Stimulated activated CD8-positive, alpha-beta memory T cell treated with anti-CD3 and anti-CD28 coated beads, Interleukin-15, amount 100 ng/mL, for 48 hours (primary cell): ENCODE measurements around the gene PTP4A2.
A peak's percentile ranks its signal among the peaks of the same experiment; 100 is the strongest.

ENCODE experiments used
- DNase-seq, 2 donors: peaks; one replicate each; pipeline ENCODE4 v3.0.0-alpha.2; 2020; ENCODE audit warnings: low read depth in 2 of 2

PTP4A2 gene

DNA sequence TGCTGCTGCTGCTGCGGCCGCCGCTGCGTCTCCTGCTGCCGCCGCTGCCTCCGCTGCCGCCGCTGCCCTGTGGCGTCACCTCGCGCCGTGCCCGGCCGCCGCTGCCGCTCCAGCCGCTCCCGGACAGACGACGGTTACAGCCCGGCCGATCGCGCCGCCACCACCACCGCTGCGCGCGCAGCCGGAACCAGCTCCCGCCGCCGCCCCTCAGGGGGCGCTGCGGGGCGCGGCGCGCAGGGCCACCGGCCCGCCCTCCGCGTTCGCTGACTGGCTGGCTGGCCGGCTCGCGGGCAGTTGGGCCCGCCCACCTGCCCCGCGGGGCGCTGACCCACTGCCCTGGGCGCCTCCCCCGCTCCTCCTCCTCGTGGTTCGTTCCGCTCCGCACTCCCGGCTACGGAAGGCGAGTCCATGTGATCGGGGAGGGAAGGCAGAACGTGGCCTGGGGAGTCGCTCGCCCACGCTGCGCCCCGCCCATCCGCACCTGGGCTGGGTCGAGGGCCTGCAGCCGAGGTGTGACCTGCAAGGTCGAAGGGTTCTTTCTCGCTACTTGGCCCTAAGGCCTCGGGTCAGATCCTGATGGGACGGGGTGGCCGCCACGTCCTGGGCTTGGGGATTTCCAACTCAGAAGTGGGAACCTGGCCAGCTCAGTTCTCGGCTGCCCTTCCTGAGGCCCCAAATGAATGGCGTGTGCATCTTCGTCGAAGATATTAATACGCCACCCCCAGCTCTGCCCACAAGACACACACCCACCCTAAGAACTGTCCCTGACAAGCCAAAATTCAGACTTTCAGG is at the start of gene PTP4A2:
Gene PTP4A2 (minus strand): TSS at position 185 of the 792 bp plus-strand sequence. CDS start 19,303 bp downstream, outside the sequence.
- peak; percentile 88 to 91 for DNase-seq

DNA sequence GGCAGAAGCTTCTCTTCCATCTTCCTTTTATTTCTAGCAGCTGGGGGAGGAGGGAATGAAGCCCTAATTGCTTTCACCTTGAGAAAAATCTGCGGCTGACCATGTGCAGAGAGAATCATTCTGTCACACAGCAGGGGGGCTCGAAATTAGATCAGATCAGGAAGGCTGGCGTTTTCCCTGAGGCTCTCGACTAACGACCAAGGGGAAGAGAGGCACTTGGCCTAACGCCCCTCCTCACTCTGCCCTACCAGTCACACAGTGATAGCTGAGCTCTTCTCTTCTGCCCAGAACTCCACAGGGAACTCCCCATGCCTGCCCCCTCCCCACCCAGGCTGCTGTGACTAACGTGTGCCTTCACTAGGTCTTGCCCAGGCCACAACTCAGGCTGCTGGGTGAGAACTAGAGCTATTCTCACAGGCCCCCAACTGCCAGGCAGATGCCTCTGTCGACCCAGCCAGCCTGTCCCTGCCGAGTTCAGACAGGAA is 49.0 kb upstream of the PTP4A2 start:
- DNase-seq: no peak

DNA sequence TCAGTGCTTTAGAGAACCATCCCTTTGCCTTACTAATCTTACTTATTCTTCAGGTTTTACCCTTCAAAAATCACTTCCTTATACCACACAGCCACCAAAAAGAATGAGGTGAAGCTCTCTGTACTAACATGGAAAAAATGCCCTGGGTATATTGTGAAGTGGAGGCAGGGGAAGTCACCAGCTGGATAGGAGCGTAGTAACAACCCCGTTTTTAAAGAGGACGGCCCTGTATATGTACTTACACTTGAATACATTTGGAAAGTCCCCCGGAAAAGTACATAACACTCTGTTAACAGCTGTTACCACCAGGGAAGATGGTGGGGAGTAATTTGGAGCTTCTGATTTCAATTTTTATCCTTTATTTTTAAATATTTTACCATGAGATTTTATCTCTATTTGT is 47.3 kb upstream of the PTP4A2 start:
- no peak for DNase-seq

DNA sequence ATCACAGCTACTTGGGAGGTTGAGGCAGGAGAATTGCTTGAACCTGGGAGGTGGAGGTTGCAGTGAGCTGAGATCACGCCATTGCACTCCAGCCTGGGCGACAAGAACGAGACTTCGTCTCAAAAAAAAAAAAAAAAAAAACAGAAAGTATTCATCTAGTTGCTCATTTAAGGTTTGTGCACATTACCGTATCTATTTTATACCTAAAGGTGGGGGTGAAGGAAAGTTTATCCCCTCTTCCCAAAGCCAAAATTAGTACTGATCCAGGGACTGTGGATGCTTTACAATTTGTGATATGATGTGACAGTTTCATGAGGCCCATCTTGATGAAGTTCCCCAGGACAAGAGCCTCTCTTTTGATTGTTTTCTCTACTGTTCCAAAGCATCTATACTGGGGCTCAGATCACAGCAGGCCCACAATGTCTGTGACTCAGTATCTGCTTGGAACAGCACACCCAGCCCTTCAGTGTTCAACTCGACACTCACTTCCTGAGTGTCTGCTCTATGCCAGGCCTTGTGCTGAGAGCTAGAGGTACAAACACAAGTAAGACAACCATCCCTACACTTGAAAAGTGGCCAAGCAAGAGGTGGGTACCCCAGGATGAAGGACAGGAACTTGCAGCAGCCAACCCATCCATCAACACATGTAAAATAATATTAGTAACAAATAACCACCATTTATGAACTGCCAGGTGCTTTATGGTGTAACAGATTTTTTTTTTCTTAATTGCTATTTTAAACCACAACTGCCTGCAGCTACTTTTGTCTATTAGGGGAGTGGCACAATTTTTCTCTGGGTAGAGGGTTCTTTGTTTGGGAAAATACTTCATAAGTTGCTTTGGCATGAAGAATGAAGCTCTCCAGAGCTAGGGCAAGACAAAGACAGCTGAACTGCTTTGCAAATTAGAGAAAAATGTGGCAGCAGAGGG is 46.5 kb upstream of the PTP4A2 start:
- DNase-seq: peak in 1 of 2 donors; percentile 12

DNA sequence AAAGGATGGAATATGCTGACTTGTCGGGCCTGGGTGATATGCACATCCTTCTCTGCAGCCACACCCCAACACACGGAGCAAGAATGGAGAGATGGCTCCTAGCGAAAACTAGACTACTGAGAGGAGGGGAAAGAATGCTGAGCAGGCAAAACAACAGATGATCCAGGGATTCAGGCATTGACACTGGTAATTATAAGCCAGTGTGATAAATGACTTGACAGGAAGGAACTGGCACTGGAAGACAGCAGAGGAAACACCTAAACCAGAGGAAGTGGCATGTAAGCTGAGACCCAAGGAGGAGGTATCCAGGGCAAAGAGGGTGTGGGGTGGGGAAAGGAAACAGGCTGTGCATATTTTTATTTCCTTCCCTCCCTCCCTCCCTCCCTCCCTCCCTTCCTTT is 43.8 kb upstream of the PTP4A2 start:
- DNase-seq: no peak

DNA sequence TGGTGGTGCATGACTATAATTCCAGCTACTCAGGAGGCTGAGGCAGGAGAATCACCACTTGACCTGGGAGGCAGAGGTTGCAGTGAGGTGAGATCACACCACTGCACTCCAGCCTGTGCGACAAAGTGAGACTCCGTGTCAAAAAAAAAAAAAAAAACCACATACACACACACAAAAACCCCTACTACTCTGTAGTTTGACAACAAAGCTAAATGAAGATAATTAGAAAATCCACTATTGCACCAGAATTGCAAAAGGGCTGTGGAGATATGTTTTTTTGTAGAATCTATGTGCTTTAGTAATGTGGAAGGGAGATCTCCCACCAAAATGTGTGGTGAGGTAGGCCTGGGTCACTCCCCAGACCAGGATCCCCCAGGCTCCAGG is 43.3 kb upstream of the PTP4A2 start:
- DNase-seq: no peak

DNA sequence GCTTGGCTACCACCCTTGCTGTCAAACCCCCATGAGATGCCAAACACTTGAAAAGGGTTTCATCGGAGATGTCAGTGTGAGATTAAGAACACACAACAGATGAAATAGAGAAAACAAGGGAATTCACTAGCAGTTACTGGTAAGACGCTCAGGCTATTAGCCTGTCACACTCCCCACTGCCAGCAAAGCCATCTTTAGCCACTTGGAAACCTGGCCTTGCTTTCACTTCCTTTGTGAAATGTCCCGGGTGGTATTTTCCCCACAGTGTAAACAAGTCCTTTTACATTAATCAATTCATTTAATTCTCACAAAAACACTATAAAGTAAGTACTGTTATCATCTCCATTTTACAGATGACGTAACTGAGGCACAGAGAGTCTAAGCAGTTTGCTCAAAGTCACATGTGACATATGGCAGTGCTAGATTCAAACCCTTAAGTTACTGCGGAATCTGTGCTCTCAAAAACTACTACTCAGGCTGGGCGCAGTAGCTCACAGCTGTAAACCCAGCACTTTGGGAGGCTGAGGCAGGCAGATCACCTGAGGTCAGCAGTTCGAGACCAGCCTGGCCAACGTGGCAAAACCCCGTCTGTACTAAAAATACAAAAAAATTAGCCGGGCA is 42.8 kb upstream of the PTP4A2 start:
- DNase-seq: no peak

DNA sequence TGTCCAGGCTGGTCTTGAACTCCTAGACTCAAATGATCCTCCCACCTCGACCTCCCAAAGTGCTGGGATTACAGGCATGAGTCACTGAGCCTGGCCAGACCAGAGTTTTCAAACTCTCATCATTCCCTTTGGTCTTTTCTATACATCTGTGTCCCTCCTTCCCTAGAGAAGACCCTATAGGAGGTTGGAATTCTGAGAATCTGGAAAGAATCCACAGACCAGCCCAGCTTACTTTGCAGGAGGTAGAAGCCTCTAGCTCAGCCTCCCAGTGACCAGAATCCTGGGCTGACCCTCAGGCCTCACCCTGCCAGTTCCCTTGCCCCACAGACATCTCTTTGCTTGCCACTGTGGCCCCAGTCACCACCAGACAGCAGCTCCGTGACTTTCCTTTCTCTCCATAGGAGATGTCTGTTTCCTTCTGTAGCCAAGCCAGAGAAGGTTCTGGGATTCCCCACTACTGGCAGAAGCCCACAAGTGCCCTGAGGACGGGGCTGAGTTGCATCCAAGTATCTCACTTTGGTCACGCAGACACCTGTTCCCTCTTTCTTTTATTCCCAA is 40.8 kb upstream of the PTP4A2 start:
- DNase-seq: no peak

DNA sequence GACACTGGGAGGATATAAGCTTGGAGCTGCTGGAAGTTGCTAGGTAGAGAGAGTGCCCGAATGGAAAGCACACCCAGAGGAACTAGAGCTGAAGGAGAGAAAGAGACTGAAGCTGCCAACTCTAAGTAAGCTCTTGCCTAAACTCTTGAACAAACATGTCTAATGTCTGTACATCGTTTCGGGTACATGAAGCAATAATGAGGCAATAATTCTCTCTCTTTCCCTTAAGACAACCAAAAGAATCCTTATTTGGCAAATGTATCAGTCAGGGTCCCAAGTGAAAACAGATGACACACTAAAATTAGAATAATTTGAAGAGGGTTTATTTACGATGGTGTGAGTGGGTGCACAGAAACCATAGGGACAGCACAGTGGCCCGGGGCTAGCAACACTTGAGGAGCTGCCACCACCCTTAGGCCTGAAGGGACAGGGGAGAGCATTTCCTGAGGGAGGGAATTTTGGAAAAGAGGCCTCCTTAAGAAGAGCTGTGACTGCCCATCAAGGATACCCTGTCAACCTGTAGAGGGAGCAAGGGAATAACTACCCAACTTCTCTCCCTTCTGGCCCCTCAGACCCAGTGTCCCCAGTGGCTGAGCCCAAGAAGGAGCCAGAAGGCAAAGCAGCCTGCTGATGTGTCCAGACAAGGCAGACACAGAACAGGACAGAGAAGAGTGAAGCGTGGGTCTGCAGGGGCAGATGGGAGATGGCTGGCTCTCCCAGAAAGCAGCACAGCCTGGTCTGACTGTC is 39.4 kb upstream of the PTP4A2 start:
- no peak for DNase-seq

DNA sequence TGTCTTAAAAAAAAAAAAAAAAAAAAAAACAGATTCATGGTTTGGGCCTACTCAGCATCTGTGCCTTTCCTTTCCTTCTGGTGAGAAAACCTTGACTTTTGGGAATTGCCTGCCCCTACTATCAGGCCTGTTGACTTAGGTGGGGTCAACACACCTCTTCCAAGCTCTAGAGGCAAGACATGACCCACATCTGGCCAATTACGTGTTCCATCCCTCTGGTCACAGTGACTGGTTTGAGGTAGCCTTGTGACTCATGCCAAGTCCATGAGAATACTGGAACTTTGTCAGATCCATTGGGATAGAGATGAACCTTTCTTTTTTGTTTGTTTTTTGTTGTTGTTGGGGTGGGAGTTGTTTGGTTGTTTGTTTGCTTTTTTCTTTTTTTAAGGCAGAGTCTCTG is 38.2 kb upstream of the PTP4A2 start:
- DNase-seq: no peak

DNA sequence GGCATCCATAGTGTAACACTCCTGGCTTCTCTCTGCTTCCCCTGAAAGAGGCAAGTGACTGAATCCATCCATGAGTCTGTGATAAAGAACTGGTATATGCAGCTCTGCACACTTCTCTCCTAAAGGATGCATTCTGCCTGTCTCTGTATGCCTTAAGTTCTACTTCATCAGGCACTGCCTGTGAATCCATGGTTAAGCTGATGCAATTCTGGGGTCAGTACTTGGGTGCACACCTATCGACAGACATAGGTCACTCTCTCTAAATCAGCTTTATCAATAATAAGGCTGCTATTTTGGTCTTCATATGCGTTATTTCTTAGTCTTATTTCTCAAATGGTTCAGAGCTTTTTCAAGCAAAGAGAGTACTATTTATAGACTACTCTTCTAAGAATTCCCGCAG is 32.7 kb upstream of the PTP4A2 start:
- no peak for DNase-seq

DNA sequence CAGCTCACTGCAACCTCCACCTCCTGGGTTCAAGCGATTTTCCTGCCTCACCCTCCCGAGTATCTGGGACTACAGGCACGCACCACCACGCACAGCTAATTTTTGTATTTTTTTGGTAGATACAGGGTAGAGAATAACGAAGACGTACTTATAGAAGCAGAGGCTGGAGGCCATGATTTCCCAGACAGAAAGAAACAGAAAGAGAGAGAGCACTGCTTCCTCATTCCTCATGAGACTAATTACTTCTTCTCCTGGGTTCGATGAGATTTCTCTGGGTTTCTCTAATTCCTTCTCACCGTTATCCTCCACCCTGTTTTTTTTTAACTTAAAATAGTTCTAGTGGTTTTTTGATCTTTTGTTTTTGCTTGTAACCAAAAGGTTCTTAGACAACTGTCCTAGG is 23.4 kb upstream of the PTP4A2 start:
- DNase-seq: no peak

DNA sequence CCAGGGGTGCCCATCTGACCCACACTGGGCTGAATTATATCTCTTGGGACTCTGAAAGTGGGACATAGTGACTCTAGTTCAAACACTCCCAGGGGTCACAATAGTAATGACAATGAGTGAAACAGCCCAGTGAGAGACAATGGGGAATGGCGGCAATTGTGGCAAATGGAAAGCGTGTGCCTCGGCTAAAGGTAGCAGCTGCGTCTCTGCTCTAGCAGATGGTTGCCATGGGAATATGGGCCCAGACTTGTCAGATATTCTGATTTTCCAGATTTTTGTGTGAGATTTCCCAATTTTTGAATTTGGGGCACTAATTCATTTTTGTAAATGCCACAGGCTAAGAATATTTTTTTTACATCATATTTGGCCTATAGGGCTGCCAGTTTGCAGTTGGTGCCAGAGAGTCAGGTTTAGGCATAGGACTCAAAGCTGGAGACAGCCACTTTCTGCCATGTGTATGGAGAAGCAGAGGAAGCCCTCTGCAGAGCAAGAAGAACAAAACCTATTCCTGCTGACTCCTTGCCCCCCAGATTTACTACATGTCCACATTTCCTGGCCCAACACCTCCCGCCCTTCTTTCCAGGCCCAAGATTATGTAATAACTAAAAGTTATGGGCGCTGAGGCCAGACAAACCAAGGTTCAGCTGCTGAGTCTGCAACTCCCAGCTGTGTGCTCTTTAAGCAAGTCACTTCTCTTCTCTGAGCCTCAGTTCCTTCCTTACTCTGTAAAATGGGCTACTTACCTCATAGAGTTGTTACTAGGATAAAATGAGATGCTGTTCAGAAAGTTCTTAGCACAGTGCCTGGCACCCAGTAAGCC is 21.6 kb upstream of the PTP4A2 start:
- no peak for DNase-seq

DNA sequence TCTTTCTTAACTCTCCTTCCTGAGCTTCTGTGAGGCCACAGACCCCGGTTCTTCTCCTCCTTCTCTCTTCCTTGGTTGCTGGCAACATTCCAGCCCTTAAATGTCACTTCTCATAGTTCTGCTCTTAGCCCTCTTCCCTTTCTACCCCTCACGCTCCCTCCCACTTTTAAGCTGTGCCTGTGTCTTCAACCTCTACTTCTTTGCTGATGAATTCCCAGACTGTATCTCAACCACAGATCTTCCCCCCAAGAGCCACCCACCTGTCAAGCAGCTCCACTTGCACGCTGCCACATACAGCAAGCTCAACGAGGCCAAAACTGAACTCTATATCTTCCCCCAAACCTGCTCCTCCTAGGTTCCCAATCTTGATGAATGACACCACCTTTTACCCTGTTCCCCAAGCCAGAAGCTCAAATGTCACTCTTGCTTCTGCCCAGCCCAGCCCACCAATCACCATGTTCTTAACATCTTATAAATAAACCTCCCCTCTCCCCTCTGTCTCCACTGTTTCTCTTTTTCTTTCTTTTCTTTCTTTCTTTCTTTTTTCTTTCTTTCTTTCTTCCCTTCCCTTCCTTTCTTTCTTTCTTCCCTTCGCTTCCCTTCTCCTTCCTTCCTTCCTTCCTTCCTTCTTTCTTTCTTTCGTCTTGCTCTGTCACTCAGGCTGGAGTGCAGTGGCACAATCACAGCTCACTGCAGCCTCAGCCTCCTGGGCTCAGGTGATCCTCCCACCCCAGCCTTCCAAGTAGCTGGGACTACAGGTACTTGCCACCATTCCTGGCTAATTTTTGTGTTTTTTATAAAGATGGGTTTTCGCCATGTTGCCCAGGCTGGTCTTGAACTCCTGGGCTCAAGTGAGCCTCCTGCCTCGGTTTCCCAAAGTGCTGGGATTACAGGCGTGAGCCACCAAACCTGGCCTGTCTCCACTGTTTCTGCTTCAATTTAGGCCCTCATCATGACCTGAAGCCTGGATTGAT is 19.8 kb upstream of the PTP4A2 start:
- peak in 1 of 2 donors; percentile 66 for DNase-seq

DNA sequence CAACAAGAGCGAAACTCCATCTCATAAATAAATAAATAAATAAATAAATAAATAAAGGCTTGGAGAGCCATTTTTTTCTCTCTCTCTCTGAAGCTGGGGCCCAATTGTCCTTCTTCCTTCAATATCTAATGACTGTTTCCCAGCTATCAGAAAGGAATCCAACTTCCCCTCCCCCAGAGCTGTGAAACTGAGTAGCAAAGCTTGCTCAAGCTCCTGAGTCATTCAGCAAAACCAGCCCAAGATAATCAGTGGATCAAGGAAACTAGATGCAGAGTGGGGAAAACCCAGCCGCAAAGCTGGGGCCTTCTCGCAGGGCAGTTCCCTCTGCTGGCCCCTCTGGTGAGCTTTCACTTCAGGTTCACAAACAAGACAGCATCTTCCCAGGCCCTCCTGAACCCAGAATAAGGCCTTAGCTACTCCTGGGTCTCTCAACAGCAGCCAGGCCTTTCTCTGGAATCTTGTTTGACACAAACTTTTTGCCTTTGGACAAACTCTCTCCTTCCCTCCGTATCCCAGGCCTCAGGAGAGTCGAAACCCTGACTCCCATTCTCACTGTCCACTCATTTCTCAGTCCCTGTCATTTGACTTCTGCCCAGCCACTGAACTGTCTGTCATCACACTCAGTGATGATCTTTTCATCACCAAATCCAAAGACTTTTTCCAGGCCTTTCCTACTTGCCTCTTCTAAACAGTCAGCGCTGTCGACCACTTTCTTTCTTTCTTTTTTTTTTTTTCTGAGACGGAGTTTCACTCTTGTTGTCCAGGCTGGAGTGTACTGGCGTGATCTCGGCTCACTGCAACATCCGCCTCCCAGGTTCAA is 18.0 kb upstream of the PTP4A2 start:
- DNase-seq: peak; percentile 81 to 82

DNA sequence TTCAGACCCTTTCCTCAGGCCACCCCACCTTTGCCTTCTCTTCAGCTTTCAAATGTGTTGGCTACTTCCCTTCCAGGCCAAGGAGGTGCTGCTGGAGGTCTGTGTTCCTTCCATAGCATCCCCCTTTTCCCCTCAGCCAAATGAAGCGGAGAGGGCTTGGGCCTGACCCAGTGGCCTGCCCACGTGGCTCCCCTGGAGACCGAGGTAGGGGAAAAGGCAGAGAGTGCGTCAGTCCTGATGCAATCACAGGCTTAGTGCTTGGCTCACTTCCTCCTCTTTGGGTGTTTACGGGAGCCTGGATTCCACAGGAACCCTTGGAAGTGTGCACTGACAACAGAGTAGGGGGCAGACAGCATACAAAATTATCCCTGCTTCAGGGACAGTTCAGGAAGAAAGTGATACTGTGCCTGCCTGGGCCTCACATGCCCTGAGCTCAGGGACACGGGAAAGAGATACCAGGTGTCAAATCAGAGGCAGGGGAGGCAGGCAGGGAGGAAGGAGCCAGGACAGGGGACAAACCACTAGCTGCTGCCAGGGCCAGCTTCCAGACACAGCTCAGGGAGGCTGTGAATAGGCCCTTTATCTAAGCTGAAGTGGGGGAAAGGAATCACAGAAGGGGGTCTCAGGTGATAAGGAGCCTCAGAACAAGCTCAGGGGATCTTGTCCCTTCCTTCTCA is 16.6 kb upstream of the PTP4A2 start:
- DNase-seq: no peak

DNA sequence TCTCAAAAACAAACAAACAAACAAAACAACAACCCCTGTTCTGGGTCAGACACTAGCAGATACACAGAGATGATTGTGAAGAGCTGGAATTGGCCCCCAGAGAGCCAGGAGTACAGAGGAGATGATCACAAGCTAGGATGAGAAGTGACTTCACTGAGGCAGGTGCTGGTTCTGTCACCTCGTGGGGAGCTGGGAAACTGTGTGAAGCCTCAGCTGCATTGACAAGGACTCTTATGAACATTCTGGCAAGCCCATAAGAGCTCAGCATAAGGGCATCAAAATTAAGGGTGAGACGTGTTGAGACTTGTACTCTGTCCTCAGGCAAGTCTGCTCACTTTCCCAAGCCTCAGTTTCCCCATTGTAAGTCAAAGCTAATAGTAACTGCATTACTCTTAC is 14.7 kb upstream of the PTP4A2 start:
- DNase-seq: no peak

DNA sequence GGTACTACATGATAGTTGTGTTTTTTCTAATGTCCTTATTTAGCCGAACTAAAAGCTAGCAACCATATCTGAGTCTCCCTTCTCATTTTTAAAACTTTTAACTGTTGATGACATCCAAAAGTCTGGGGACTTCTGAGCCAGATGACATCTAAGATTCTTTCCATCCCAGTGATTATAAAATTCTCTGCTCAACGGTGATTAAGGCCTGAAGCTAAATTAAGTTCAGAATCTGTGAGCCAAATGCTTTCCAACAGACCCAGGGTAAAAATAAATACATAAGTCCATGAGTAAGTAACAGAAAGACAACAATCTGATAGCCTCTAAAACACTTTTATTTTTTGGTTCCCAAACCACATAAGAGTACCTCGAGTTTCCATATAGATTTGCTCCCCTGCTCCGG is 13.1 kb upstream of the PTP4A2 start:
- DNase-seq: no peak
